ENCODE results near the gene GABRD.
"Not testable (repeated sequence)": the region's sequence is repeated elsewhere in the genome, so short reads cannot be mapped to it uniquely, and the experiment has no call there.

GABRD gene

DNA sequence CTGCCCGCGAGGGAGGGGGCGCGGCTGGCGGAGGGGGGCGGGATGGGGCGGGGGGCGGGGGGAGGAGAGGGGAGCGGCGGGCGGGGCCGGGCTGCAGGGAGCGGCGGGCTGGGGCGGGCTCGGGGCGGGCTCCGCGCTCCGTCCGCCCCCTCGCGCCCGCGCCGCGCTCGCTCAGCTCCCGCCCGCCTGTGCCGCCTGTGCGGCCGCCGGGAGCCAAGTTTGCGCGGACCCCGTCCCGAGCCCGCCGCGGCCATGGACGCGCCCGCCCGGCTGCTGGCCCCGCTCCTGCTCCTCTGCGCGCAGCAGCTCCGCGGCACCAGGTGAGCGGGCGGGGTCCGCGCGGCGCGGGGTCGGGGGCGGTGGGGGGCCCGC is at the start of gene GABRD:
TSS of gene GABRD (plus strand) at position 174 of the 372 bp plus-strand sequence. CDS start at position 253, 79 bp downstream.
- no peak for DNase-seq (ENCODE audit: insufficient read length, low spot score)

DNA sequence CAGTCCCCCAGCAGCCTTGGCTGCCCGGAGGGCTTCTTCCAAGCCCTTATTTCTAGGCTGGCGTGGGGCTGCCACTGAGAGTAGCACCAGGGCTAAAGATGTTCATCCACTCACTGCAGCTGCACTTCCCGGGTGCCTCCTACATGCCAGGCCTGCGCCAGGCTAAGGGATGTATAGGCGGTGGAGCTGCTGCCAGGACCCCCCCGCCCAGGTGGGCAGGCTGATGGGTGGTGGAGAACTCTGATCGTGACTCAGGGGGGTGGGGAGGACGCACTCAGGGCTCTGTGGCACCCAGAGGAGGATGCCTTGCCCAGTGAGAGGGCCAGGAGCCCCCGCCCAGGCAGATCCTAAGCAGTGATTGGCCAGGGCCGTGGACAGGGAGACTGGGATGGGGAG is 49.6 kb upstream of the GABRD start:
- no peak for DNase-seq (ENCODE audit: insufficient read length, low spot score)
- no peak for FAIRE-seq

More for the DNA sequence above, at the start of gene GABRD:
- FAIRE-seq, result no peak

GRCh38 chr1:1969953-1970716 is 49.0 kb upstream of the GABRD start:
- no peak for FAIRE-seq

DNA sequence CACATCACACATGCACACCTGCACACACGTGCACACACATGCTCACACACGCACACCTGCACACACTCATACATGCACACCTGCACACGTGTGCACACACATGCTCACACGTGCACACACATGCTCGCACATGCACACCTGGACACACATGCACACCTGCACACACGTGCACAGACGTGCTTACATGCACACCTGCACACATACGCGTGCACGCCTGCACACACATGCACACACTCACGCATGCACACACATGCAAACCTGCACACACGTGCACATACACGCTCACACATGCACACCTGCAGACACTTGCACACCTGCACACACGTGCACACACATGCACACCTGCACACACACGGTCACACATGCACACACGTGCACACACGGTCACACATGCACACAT is 48.1 kb upstream of the GABRD start:
- DNase-seq (ENCODE audit: insufficient read length, low spot score) (no peak), FAIRE-seq (no peak)

More at GRCh38 chr1:1969953-1970716, 49.0 kb upstream of the GABRD start:
- no peak for DNase-seq (ENCODE audit: insufficient read length, low spot score)

DNA sequence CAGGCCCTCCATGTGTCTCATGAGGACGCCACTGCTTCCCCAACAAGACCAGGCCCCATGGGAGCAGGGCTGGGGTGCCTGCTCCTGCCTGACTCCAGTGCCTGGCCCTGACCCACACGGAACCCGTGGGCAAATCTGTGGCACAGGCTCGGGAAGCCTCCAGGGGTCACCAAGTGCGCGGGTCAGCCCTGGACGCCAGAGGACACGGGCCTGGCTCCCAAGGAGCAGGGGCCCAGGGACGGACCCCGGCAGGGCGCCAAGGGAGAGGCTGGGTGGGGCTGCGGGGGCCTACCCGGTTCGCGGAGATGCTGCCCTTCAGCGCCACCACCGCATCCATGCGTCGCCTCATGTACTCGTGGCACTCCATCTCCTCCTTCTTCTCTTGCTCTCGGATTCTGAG is 47.5 kb upstream of the GABRD start:
- DNase-seq (ENCODE audit: insufficient read length, low spot score), result no peak
- FAIRE-seq, result no peak

DNA sequence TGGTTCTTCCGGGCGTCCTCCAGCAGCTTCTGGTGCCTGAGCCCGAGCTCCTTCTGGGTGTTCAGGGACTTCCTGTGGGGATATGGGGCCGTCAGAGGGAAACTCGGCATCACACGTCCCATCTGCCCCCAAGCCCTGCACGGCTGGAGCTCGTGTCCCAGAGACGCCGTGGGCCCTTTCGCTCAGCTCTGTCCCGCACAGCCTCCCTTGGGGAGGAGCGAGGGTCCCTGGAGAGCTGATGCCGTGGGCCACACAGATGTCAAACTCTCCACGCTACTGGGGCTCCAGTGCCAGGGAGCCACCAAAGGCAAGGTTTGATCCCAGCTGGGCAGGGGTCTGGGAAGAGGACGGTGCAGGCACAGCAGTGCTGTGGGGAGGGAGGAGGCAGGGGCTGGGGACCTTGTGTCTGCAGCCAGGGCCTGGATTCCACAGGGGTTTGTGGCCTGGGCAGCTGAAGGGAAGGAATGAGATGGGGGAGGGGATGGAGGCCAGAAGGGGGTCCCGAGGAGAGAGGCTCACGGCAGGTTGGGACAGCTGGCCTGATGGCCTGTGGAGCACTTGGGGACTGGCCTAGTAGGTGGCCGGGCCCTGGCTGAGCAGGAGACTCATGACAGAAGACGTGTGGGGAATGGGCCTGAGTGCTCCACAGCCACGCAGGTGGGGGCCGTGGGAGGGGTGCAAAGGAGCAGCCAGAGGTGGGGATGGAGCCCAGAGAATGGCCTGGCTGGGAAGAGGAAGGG is 46.0 kb upstream of the GABRD start:
- FAIRE-seq (no peak), DNase-seq (ENCODE audit: insufficient read length, low spot score) (no peak)

GRCh38 chr1:1973716-1974642 is 45.2 kb upstream of the GABRD start:
- DNase-seq (ENCODE audit: insufficient read length, low spot score) (no peak), FAIRE-seq (no peak)

DNA sequence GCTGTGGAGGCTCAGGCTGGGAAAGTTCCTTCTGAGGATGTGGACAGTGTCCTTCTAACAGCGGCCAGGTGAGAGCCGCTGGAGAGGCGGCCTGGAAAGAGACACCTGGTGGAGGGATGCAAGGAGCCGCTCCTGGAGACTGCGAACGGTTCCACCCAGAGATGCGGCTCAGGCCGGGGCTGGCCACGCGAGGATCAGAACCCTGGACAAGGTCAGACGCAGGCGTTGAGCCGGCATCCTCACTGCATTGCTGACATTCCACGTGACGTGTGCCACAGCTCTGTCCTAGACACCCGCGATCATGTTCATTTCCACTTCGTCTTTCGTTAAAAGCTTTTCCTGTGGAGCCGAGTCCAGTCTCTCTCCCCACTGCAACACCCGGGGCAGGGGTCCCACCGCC is 44.3 kb upstream of the GABRD start:
- FAIRE-seq, result no peak
- no peak for DNase-seq (ENCODE audit: insufficient read length, low spot score)

- no peak for DNase-seq (ENCODE audit: insufficient read length, low spot score)
- no peak for FAIRE-seq
Observed at GRCh38 chr1:1975535-1975934, 43.6 kb upstream of the GABRD start.

GRCh38 chr1:1976031-1976430 is 43.1 kb upstream of the GABRD start:
- no peak for DNase-seq (ENCODE audit: insufficient read length, low spot score)
- FAIRE-seq, result no peak

- FAIRE-seq (no peak), DNase-seq (ENCODE audit: insufficient read length, low spot score) (no peak)
Observed at GRCh38 chr1:1978108-1978507, 41.0 kb upstream of the GABRD start.

DNA sequence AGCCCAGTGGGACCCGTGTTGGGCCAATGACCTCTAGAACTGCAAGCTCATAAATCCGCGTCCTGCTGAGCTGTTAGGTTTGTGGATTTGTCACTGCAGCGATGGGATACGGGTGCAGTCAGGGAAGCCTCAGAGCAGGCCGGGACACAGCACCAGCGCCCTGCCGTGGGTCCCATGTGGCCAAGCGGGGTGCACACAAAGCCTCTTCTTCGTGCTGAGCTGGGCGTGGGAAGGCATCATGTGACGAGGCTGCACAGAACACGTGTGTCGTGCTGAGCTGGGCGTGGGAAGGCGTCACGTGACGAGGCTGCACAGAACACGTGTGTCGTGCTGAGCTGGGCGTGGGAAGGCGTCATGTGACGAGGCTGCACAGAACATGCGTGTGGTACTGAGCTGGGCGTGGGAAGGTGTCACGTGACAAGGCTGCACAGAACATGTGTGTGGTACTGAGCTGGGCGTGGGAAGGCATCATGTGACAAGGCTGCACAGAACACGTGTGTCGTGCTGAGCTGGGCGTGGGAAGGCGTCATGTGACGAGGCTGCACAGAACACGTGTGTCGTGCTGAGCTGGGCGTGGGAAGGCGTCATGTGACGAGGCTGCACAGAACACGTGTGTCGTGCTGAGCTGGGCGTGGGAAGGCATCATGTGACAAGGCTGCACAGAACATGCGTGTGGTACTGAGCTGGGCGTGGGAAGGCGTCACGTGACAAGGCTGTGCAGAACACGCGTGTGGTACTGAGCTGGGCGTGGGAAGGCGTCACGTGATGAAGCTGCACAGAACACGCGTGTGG is 40.3 kb upstream of the GABRD start:
- DNase-seq (ENCODE audit: insufficient read length, low spot score); FAIRE-seq: not testable (repeated sequence)

GRCh38 chr1:1979482-1980165 is 39.5 kb upstream of the GABRD start:
- no peak for DNase-seq (ENCODE audit: insufficient read length, low spot score)
- FAIRE-seq, result no peak

- no peak for DNase-seq (ENCODE audit: insufficient read length, low spot score)
Observed at GRCh38 chr1:1980467-1981141, 38.5 kb upstream of the GABRD start.

GRCh38 chr1:1981142-1981500 is 38.0 kb upstream of the GABRD start:
- DNase-seq (ENCODE audit: insufficient read length, low spot score), result no peak

More at GRCh38 chr1:1980467-1981141, 38.5 kb upstream of the GABRD start:
- no peak for FAIRE-seq

DNA sequence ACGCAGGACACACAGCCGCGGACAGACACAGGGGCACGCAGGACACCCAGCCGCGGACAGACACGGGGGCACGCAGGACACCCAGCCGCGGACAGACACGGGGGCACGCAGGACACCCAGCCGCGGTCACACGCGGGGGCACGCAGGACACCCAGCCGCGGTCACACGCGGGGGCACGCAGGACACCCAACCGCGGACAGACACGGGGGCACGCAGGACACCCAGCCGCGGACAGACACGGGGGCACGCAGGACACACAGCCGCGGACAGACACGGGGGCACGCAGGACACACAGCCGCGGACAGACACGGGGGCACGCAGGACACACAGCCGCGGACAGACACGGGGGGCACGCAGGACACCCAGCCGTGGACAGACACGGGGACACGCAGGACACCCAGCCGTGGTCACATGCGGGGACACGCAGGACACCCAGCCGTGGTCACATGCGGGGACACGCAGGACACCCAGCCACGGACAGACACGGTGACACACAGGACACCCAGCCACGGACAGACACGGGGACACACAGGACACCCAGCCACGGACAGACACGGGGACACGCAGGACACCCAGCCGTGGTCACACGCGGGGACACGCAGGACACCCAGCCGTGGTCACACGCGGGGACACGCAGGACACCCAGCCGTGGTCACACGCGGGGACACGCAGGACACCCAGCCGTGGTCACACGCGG is 37.4 kb upstream of the GABRD start:
- not testable (repeated sequence) for FAIRE-seq; DNase-seq (ENCODE audit: insufficient read length, low spot score)

More at GRCh38 chr1:1981142-1981500, 38.0 kb upstream of the GABRD start:
- FAIRE-seq, result no peak

DNA sequence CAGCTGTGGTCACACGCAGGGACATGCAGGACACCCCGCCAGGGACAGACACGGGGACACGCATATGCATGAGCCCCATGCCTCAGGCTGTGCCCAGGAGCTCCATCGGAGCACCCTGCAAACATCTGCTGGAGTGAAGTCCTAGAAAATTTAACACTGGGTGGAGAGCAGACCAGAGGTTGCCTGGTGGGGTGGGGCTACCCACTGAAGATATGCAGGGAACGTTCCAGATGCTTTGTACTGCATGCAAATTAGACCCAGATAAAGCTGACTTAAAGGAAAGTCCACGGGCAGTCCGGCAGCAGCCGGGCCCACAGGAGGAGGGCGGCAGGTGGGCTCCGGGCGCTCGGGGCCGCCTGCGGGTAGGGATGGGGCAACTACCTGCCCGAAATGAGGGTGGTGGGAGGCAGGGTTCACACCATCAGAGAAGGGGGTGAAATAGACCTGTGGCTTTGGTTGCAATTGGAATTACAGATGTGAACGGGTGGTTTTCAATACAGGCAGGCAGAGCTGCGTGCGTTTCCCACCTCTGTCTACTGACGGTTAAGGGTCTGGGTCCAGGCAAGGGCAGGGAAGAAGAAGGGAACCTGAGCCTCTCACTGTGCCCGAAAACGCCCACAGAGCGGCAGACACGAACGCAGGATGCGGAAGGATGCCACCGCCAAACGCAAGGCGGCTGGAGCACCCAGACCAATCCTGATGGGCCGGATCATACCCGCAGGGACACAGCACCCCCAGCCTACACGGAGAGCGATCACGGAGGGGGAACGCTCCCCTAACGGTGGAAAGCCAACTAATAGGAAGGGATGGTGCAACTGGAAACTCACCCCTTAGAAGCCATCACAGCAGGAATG is 36.5 kb upstream of the GABRD start:
- DNase-seq (ENCODE audit: insufficient read length, low spot score) (no peak), FAIRE-seq (no peak)
